GM18519 (cell line): ENCODE measurements around the gene ZC3H15.
"Not testable (repeated sequence)": the region's sequence is repeated elsewhere in the genome, so short reads cannot be mapped to it uniquely, and the experiment has no call there.

ENCODE experiments used
- ATAC-seq: cut with Tn5 transposase; IDR thresholded peaks from one replicate; pipeline ENCODE4 v1.9.1; 2021; ENCODE audit warnings: mild to moderate bottlenecking, moderate library complexity; ENCODE audit not compliant: unreplicated experiment, low FRiP score

ZC3H15 gene

GRCh38 chr2:186486651-186487647 is 889 bp downstream of the ZC3H15 start:
- no peak for ATAC-seq

DNA sequence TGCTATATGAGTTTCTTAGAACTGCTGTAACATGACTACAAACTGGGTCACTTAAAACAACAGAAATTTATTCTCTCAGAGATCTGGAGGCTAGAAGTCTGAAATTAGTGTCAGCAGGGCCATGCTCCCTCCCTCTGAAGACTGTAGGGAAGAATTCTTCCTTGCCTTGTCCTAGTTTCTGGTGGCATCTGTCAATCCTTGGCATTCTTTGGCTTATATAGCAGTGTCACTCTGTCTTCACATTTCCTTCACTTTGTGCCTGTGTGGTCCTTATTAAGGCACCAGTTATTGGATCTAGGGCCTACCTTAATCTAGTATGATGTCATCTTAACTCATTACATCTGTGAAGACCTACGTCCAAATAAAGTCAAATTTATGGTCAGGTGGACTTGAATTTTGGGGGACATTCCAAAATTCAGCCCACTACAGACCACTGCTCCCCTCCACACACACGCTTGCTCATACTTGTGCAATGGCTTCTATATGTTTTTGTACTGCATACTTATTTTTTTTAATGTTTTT is 7.6 kb downstream of the ZC3H15 start:
- no peak for ATAC-seq

DNA sequence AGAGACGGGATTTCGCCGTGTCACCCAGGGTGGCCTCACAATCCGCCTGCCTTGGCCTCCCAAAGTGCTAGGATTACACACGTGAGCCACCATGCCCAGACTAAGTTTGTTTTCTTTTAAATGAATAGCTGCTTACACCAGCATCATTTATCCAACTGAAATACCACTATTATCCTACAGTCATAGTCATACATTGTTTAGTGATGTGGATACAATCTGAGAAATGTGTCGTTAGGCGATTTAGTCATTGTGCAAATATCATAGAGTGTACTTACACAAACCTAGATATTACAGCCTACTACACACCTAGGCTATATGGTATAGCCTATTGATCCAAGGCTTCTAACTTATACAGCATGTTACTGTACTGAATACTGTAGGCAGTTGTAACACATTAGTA is 10.3 kb downstream of the ZC3H15 start:
- no peak for ATAC-seq

DNA sequence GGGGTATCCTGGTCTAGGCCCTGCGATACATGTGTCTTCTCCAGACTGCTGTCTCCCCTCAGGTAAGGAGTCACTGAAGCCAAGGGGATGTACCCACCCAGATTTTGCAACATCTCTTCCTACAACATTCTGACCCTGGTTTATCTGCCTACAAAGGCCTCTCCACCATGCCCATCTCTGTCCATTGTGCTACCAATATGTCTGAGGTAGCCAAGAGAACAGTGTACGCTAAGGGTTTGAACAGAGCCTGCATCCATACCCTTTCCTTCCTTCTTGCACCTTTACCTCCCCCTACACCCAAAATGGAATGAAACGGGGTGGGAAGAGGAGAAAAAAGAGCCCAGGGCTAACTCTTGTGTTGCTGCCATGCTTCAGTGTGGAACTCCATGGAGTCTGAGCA is 11.9 kb downstream of the ZC3H15 start:
- no peak for ATAC-seq

- ATAC-seq: no peak
Observed at GRCh38 chr2:186498834-186499233, 12.8 kb downstream of the ZC3H15 start.

DNA sequence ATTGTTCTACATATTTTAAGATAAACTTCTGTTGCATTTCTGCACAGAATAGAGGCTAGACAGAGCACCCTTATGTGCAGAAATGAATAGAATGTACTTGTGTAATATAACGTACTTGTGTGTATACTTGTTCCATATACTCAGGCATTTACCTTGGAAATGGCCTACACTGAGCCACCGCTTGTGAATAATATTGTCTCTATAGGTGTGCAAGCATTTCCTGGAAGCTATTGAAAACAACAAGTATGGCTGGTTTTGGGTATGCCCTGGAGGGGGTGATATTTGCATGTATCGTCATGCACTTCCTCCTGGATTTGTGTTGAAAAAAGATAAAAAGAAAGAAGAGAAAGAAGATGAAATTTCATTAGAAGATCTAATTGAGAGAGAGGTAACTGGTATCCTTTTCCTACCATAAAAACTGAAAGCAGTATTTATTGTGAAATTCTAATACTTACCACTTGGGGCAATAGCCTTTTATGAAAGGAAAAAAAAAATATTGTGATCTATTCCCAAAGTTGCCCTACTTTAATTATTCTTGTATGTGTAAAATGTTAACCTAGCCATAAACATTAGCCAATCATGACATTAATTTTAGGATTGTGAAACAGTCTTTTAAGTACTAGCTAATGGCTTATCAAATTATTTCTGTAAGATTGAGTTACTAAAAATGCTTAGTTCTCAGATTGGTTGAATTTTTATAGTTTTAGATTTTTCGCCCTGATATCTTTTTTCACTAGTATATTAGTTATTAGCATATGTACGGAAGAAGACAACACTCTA is 18.0 kb downstream of the ZC3H15 start:
- ATAC-seq: no peak

DNA sequence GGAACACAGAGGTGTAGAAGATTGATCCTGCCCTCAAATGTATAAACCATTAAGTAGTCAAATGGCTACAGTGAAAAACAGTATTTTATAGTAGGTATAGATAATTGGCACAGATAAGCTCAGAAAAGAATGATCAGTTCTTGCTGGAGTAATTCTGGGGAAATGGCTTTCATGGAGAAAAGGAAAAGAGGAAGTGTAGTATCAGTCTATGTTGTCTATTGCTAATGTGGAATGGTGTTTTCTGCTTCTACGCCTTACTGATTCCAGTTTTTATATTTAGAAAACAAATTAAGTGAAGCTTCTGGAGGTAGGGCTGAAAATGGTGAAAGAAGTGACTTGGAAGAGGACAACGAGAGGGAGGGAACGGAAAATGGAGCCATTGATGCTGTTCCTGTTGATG is 22.2 kb downstream of the ZC3H15 start:
- no peak for ATAC-seq

DNA sequence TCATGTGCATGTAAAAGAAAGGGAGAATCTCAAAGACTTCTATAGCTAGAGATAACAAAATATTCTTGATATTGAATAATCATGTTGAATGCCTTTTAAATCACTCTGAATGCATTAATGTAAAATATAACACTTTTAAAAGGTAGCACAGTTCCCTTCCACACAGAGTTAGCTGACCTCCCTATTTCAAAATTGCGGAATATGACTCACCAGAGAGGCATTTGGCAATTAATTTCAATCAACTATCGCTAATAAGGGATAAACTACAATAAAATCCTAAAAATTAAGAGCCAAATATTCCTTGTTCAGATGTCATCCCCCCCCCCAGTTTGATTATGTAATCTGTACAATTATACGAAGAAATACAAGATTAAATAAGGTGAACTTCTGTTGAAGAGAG is 29.3 kb downstream of the ZC3H15 start:
- no peak for ATAC-seq

DNA sequence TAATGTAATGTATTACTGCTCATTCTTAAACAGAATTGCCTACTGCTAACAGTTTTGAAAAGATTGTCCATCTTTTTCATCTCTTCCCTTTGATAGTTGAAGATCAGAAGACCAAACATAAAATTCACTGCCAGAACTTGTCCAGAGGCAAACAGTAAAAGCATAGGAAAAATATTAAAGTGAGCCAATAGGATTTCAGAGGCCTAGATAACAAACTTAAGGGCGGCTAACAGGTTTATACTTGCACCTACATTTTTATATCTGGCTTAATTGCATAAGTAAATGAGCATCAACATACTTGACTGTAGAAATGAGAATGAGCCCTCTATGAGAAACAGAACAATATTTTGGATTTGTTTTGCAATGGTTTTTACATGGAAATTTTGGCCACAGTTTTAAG is 30.3 kb downstream of the ZC3H15 start:
- ATAC-seq: no peak

GRCh38 chr2:186517090-186517489 is 31.0 kb downstream of the ZC3H15 start:
- no peak for ATAC-seq

- ATAC-seq: no peak
Observed at GRCh38 chr2:186518291-186518690, 32.2 kb downstream of the ZC3H15 start.

GRCh38 chr2:186518945-186519344 is 32.9 kb downstream of the ZC3H15 start:
- ATAC-seq: no peak

DNA sequence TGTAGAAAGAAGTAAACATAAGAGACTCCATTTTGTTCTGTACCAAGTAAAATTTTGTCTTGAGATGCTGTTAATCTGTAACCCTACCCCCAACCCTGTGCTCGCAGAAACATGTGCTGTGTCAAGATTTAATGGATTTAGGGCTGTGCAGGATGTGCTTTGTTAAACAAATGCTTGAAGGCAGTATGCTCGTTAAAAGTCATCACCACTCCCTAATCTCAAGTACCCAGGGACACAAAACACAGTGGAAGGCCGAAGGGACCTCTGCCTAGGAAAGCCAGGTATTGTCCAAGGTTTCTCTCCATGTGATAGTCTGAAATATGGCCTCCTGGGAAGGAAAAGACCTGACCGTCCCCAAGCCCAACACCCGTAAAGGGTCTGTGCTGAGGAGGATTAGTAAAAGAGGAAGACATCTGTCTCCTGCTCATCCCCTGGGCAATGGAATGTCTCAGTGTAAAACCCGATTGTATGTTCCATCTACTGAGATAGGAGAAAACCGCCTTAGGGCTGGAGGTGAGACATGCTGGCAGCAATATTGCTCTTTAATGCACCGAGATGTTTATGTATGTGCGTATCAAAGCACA is 35.6 kb downstream of the ZC3H15 start:
- not testable (repeated sequence) for ATAC-seq

DNA sequence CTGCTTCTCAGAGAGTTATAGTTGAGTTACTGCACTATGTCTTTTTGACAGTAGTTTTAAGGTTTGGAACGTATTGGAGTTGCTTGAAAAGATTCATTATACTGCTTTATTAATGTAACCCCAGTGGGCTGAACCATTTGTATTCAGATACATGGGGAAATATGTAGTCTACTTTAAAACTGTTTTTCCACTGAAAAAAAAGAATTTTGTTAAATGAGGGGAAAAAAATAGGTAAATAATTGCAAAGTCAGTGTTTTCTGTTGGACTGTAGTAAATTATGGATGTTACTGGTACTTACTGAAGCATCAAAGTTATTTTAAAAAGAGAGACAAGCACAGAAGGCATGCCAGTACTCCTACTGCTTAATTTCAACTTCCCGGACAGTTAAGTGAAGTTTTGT is 36.4 kb downstream of the ZC3H15 start:
- ATAC-seq: no peak

GRCh38 chr2:186523791-186524190 is 37.7 kb downstream of the ZC3H15 start:
- no peak for ATAC-seq

GRCh38 chr2:186526281-186526680 is 40.2 kb downstream of the ZC3H15 start:
- ATAC-seq: no peak

GRCh38 chr2:186530314-186530713 is 44.3 kb downstream of the ZC3H15 start:
- no peak for ATAC-seq

DNA sequence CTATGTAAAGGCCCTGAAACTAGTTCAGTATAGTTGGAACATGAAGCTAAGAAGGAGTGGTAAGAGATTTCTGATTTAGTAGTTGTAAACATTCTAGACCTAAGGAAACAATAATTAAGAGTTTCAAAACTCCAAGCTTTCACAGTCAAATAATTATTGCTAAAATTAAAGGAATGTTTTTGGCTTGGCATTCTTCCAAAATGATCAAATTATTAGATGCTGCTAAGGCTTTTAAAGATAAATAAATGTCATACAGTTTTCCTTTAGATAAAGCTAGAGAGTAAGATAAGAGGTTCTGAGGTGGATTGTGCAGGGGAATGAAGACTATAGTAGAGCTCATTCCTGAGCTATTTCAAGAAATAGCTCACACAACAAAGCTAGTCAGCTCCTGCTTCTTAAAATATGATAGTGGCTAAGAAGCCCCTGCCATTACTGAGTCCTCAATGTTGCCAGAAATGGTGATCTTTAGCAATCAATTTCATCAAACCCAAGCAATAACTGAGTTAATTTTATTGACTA is 45.3 kb downstream of the ZC3H15 start:
- ATAC-seq: no peak

DNA sequence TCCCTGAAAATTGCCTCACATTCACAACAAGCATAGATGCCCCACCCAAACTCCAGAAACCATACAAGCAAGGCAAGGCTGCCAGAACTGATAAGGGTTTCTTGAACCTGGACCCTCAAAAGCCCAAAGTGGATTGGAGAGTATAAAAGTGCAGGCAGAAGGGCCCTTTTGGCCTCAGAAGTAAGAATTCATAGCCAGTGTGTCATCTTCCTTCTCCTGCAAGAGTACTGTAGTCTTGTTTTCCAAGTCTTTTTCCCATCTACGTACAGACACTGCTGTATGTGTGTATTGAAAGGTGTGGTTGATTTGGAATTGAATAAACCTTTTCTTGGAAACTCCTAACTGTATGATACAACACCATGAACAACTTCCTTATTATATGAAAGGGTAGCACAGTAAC is 46.8 kb downstream of the ZC3H15 start:
- ATAC-seq: no peak

- no peak for ATAC-seq
Observed at GRCh38 chr2:186533717-186534116, 47.7 kb downstream of the ZC3H15 start.

GRCh38 chr2:186534406-186534805 is 48.3 kb downstream of the ZC3H15 start:
- no peak for ATAC-seq
